HG03457 (cell line): Measurements from ENCODE around the gene HDAC10.

Experiments used
- ATAC-seq: cut with Tn5 transposase; IDR thresholded peaks from one replicate; pipeline ENCODE4 v1.9.1; 2021; ENCODE audit warnings: moderate number of reproducible peaks; ENCODE audit not compliant: unreplicated experiment

HDAC10 gene

DNA sequence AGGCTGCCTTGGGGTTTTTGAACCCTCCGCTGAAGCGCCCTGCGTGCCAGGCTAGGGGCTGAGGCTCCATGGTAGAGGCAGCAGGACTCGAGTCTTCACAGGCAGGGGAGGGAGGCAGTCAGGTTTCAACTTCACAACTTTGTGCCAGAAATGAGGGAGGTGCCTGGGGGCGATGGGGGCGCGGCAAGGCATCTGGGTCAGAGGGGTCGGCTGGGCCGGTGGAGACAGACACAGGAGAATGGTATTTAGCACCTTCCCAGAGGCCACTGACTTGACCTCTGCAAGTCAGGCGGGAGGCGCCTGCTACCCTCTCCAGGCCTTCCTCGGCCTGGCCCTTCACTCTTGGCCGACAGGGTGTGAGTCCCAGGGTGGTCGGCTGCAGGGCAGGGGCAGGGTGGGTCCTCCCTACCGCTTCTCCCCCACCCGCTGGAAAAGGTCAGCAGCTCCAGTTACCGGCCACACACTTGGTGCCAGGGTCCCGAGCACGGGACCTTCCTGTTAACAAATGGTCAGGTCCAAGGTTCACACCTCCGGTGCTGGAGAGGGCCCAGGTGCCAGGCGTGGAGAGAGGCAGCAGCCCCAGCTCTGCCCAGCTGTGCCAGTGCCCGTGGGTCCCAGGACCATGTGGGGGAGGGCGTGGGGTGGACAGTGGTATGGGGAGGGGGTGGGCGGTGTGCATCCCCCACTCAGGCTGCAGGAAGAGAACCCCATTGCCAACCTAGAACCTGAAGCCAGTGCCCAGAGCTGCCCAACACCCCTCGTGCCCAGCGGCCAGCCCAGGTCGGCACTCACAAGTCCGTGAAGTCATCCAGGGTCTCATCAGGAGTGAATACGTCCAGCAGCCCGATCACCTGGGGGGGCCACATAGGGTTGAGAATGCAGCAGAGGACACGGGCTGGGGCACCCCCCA is 6.6 kb upstream of the HDAC10 start:
- ATAC-seq, result no peak

GRCh38 chr22:50257041-50257440 is 6.0 kb upstream of the HDAC10 start:
- ATAC-seq, result no peak

GRCh38 chr22:50256258-50256862 is 5.3 kb upstream of the HDAC10 start:
- no peak for ATAC-seq

- no peak for ATAC-seq
Observed at GRCh38 chr22:50255607-50256006, 4.5 kb upstream of the HDAC10 start.

DNA sequence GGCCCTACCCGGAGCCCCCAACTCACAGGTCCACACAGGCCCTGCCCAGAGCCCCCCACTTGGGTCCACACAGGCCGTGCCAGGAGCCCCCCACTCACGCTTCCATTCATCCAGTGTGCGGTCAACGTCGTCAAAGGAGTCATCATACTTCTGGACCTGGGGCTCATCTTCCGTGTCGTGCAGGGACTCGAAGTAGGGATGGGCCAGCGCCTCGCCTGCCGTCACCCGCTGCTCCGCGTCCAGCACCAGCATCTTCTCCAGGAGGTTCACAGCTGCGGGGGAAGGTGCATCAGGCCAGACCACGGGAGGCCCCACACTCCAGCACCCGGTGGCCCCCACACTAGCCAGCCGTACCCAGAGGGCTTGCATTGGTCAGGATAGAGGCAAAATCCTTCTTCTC is 4.0 kb upstream of the HDAC10 start:
- no peak for ATAC-seq

DNA sequence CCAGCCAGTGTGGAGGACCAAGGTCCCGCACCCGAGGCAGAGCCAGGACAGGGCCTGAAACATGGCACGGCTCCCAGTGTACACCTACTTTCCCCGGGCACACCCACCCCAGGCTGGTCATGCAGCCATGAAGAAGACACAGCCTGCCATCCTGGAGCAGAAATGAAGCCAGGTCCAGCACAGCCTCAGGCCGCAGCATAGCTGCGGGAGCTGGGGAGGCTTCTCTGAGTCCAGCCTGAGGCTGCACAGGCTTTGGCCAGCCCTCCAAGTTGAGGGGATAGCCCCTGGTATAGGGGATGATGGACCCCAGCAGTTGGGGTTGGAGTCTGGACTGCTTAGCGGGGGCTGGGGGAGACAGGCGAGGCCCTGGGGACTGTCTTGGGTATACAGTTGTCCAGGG is 2.9 kb upstream of the HDAC10 start:
- ATAC-seq, result no peak

- ATAC-seq, result no peak
Observed at GRCh38 chr22:50253046-50253915, 2.2 kb upstream of the HDAC10 start.

DNA sequence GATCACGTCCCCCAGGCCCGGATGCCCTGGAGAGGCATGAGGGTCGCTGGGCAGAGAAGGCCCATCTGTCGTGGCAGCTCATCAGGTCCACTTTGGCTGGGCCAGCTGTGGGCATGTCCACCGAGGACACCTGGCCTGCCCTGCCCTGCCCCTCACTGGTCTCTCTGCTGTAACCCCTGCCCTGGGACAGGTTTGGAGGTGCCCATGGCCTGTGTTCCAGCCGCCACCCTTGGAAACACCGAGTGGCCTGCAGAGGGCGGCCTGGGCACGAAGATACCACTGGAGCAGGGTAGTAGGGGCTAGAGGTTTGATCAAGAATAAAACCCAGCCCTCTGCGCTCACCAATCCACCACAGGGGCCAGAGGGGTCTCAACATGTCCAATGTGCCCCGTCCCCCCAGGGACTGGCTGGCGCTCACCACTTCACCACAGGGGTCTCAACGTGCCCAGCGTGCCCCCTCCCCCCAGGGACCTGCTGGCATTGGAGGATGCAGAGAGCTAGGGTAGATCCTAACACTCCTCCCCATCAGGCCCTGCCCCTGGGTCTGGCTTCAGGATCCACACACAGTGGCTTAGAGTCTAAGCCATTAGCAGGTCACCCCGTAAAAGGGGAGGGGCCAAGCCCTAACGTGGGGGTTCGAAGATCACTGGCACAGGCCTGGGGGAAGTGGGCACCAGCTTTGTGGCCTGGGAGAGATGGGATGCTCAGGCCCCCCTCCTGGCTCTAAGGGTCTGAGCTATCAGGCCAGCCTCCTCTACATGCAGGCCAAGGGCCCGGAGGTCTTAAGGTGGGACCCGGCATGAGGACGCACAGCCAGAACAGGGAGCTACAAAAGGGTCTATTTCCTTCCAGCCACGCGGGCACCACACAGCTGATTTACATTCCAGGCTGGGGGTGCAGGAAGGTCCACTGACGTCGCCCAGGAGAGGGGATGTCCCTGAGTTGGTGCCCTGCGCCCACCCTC is 1.3 kb upstream of the HDAC10 start:
- no peak for ATAC-seq

DNA sequence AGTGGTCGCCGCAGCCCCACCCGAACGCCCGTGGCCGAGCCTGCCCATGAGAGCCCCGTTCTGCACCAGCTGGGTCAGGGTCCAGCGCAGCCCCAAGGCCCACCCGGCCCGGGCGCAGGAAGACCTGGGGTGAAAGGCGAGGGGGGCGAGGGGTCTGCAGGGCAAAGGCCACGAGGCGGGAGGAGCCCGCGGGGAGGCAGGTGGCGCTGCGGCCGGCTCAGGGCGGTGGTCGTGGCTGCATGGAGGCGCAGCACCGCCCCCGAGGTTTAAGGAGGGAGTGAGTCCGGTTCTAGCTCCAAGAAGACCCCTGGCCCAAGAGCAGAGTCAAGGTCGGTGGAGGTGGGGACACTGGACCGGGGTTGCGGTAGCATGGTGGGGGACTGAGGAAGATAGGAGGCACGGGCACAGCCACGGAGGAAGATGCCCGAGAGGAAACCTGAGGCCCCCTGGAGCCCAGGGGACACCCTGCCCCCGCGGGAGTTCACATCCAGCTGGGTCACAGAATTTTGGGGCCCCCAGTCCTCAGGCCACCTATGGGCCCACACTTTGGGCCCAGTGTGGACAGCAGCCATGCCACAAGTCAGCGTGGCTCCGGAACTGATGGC is 514 bp upstream of the HDAC10 start:
- no peak for ATAC-seq

DNA sequence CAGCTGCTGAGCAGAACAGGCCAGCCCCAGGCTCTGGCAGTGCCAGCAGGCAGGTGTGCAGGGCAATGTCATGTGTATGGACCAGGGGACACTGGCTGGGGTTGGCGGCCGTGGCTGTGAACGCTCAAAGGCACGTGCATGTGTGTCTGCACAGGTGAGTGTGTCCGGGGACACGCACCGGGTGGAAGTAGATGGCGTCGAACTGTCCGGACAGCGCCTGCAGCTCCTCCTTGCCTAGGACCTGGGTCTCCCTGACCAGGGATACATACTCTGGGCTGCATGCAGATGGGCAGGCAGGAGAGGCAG is 863 bp downstream of the HDAC10 start:
- no peak for ATAC-seq

- no peak for ATAC-seq
Observed at GRCh38 chr22:50249341-50250248, 1.5 kb downstream of the HDAC10 start.

DNA sequence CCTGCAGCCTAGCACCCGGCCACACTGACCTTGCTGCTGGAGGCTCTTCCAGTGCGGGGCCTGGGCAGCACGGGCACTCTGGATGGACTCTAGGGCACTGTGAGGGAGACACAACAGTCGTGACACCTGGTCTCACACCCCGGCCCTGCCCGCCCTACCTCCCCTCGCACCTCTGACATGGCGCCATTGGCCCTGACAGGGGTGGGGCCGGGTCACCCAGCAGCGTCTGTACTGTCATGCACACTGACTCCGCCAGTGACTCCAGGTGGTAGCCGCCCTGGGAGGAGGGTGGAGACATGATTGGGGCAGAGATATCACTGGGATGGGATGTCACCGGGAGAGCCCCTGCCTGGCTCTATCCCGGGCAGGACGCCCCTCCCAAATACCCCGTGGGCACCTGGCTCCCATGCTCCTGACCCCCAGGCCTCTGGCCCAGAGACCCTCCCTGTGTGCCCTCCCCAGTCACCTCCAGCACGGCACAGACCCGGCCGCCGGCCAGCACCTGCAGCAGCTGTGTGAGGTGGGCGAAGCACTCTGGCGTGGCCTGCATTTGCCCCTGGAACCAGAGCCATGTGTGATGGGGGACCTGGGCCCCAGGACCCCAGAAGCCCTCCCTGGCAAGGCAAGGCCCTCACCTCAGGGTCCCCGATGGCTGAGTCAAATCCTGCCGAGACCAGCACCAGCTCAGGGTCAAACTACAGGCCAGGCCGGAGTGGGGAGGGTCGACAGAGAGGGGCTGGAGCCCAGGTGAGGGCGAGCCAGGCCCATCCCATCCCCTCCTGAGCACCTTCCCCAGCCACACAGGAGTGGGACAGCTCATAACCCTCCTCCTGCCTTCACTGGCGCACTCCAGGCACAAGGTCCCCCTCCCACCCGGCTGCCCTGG is 2.6 kb downstream of the HDAC10 start:
- ATAC-seq, result no peak

DNA sequence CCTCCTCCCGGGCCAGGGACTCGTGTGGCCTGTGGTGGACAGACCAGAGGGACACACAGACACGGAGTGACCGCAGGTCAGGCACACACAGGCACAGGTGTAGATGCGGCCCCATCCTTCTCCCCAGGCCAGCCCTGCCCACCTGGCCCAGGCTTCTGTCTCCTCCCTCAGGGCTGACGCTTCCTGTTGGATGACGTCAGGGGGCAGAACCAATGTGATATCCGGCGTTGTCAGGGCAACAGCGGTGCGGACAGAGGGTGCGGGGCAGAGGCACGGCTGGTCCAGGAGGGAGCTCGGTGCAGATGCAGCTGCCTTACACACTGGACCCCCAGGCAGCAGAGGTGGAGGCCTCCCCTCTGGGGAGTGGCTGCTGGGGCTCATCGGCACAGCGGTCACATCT is 3.3 kb downstream of the HDAC10 start:
- ATAC-seq, result no peak

GRCh38 chr22:50246242-50247175 is 4.6 kb downstream of the HDAC10 start:
- no peak for ATAC-seq

GRCh38 chr22:50245214-50246072 is 5.6 kb downstream of the HDAC10 start:
- ATAC-seq, result no peak
